Subcutaneous adipose tissue (tissue), 4 donors: ENCODE results near the gene GHR. TPM values are rescaled to one million over a fixed set of nuclear protein-coding genes. Genes with fewer than 3 reads are reported as not detected.

Source experiments
- total RNA-seq, 4 donors: library from RNA; depleted of rRNA; stranded (reverse); fragments of >200 nt; gene quantifications; one replicate each; pipeline ENCODE4 v1.1.0, GENCODE V29; 2016
- TF ChIP-seq, protein P1 (sequence below): fragments of 450-650 bp; IDR thresholded peaks from one replicate; pipeline ENCODE4 v1.5.1; 2016; ENCODE audit warnings: low read depth, mild to moderate bottlenecking, control low read depth, antibody characterized with exemption, moderate library complexity

The GHR gene
- total RNA-seq, 4 donors from 2014 or later: 191 to 311 (median 280) TPM

DNA sequence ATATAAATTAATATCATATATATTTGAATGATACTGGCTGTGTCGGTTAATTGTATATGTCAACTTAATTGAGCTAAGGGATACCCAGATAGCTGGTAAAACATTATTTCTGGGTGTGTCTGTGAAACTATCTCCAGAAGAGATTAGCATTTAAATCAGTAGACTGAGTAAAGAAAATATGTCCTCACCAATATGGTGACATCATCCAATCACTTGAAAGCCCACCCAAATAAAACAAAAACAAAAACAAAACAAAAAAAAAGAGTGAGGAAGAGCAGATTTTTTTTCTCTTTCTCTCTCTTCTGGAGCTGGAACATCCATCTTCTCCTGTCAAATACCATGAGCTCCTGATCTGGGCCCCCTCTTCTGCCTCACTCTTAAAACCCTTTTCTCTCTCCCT lies 317.7 kb downstream of the GHR start:
- TF ChIP-seq, protein P1, sequence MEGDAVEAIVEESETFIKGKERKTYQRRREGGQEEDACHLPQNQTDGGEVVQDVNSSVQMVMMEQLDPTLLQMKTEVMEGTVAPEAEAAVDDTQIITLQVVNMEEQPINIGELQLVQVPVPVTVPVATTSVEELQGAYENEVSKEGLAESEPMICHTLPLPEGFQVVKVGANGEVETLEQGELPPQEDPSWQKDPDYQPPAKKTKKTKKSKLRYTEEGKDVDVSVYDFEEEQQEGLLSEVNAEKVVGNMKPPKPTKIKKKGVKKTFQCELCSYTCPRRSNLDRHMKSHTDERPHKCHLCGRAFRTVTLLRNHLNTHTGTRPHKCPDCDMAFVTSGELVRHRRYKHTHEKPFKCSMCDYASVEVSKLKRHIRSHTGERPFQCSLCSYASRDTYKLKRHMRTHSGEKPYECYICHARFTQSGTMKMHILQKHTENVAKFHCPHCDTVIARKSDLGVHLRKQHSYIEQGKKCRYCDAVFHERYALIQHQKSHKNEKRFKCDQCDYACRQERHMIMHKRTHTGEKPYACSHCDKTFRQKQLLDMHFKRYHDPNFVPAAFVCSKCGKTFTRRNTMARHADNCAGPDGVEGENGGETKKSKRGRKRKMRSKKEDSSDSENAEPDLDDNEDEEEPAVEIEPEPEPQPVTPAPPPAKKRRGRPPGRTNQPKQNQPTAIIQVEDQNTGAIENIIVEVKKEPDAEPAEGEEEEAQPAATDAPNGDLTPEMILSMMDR: no peak

DNA sequence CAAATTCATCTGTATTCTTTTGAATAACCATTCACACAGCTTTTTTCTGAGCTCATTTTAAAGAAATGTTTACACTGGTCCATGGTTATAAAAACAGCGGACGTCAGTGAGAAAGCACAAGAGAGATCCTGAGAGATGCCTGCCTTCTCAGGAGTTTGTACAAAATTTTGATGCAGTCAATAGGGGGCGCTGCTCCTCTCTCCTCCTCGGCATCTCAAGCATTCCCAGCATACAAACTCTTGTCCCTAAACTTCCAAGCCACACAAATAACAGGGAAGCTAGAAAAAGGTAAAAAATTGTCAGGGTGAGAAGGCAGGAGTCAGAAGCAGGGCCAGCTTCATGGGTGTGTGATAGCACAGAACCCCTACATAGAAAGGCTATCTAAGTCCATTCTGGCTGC lies 322.2 kb downstream of the GHR start:
- TF ChIP-seq, protein P1: no peak

DNA sequence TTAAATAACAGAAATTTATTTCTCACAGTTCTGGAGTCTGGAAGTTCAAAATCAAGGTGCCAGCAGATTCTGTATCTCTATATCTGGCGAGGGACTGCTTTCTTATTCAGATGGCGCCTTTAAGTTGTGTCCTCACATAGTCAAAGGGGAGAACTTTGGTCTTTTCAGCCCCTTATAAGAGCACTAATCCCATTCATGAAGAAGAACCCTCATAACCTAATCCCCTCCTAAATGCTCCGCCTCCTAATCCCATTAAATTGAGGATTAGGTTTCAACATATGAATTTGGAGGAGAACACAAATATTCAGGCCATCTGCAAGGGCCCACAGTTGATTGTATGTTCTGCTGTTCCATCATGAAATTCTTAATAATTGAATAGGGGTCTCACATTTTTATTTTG lies 322.6 kb downstream of the GHR start:
- TF ChIP-seq, protein P1: no peak

DNA sequence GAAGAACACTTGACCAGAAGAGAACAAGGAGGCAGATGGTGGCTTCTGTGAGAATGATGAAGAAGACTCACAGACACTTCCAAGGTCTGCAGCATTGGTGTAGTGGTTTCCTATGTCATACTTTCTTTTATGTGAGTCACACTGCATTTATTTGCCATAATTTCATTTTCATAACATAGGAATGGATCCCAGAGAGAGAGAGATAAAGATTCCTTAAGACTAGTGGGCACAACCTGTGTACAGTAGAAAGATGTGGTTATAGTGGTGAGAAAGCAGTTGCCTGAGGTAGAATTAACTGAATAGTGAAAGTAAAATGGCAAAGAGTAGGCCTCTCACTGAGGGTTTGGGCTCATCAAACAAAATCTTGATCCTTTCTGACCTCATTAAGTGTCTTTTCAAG lies 325.8 kb downstream of the GHR start:
- TF ChIP-seq, protein P1: no peak

DNA sequence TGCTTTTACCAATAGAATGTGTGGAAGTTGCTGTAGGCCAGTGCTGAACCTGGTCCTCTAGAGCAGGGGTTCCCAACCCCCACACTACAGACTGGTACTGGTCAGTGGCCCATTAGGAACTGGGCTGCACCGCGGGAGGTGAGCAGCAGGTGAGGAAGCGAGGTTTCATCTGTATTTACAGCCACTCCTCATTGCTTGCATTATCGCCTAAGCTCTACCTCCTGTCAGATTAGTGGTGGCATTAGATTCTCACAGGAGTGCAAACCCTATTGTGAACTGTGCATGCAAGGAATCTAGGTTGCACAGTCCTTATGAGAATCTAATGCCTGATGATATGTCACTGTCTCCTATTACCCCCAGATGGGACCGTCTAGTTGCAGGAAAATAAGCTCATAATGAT lies 327.3 kb downstream of the GHR start:
- TF ChIP-seq, protein P1: no peak

DNA sequence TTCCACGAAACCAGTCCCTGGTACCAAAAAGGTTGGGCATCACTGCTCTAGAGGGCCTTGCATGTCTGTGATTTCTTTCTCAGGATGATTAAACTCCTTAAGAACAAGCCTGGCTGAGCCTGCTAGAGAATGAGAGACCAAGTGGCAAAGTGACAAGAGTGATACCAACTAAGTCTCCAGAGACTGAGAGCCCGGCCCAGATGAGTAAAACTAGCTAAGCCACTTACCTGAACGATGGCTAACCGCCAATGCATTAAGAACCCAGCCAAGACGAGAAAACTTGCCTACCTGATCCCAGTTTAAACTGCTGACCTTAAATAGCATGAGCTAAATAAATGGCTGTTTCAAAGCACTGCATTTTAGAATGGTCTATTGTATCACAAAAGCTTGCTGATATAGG lies 327.8 kb downstream of the GHR start:
- TF ChIP-seq, protein P1: no peak

DNA sequence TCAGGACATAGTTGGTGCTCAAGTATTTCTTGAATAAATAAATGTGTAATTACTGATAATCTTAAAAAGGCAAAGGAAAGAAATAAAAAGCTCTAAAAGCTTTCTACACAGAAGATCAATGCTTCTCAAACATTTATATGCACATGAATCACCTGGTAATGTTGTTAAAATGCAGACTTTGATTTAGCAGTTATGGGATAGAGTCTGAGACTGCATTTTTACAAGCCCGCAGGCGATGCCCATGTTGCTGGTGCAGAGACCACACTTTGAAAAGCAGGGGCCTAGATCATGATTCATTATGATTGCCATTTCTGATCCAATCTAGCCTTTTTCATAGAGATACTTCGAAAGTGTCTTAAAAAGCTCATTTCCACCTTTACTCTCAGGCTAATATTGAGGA lies 329.9 kb downstream of the GHR start:
- TF ChIP-seq, protein P1: no peak
